Hepatocyte (in vitro differentiated cells): ENCODE results near the gene MGMT.
"Not testable (repeated sequence)": the region's sequence is repeated elsewhere in the genome, so short reads cannot be mapped to it uniquely, and the experiment has no call there.

Experiments
- CTCF ChIP-seq: fragments of 200-600 bp; sonication (generic); IDR thresholded peaks from 2 replicates; pipeline ENCODE4 v1.5.1; 2016; ENCODE audit warnings: antibody characterized with exemption, mild to moderate bottlenecking; ENCODE audit not compliant: poor library complexity
- EZH2 ChIP-seq: fragments of 200-600 bp; sonication (generic); IDR thresholded peaks from 2 replicates; pipeline ENCODE4 v1.6.1; 2016; ENCODE audit warnings: antibody characterized with exemption, mild to moderate bottlenecking, borderline replicate concordance

GRCh38 chr10:129435724-129436123 is 31.3 kb upstream of the MGMT start:
- TF ChIP-seq CTCF, EZH2: not testable (repeated sequence)
